DND-41 (cell line): ENCODE measurements around the gene DCAF8L2.

Experiments
- ATAC-seq: fragments of 200-7000 bp; cut with Tn5 transposase; 3 replicates; pipeline ENCODE4 v1.9.1; 2021; ENCODE audit warnings: low read depth; ENCODE audit not compliant: insufficient read depth
- DNase-seq: peaks from one replicate; pipeline ENCODE4 v3.0.0-alpha.2; 2020
- H2AFZ ChIP-seq: 2 replicates; pipeline ENCODE4 v1.6.0; 2012; ENCODE audit warnings: low read depth, low read length
- H3K27ac ChIP-seq: 2 replicates; pipeline ENCODE4 v1.5.1; 2012; ENCODE audit warnings: low read length, inconsistent platforms
- H3K27me3 ChIP-seq: fragments of 200-600 bp; sonication (generic); 2 replicates; pipeline ENCODE4 v1.6.0; 2012; ENCODE audit warnings: low read length, mild to moderate bottlenecking, inconsistent platforms; ENCODE audit not compliant: insufficient read depth, poor library complexity
- H3K36me3 ChIP-seq: 2 replicates; pipeline ENCODE4 v1.5.1; 2012; ENCODE audit warnings: low read length, inconsistent platforms; ENCODE audit not compliant: insufficient read depth
- H3K4me1 ChIP-seq: 2 replicates; pipeline ENCODE4 v1.5.1; 2012; ENCODE audit warnings: mild to moderate bottlenecking, low read length; ENCODE audit not compliant: insufficient read depth
- H3K4me2 ChIP-seq: 2 replicates; pipeline ENCODE4 v1.6.0; 2012; ENCODE audit warnings: mild to moderate bottlenecking, moderate library complexity, low read length, inconsistent platforms; ENCODE audit not compliant: insufficient read depth
- H3K4me3 ChIP-seq, 2 experiments: fragments of 200-600 bp in 1 of 2; shearing (Covaris generic) in 1 of 2; 2 replicates each; pipeline ENCODE4 v1.5.1; 2012 to 2016; ENCODE audit warnings: inconsistent platforms in 2 of 2, low read length in 2 of 2, mild to moderate bottlenecking in 2 of 2, low read depth in 1 of 2, moderate library complexity in 1 of 2
- H3K79me2 ChIP-seq: 2 replicates; pipeline ENCODE4 v1.6.0; 2012; ENCODE audit warnings: low read length, inconsistent platforms; ENCODE audit not compliant: insufficient read depth
- H3K9ac ChIP-seq: 2 replicates; pipeline ENCODE4 v1.6.0; 2012; ENCODE audit warnings: low read depth, mild to moderate bottlenecking, inconsistent platforms, low read length, moderate library complexity
- H3K9me3 ChIP-seq: 2 replicates; pipeline ENCODE4 v1.5.1; 2012; ENCODE audit warnings: low read length, moderate library complexity, mild to moderate bottlenecking, inconsistent platforms; ENCODE audit not compliant: insufficient read depth, severe bottlenecking
- H4K20me1 ChIP-seq: 2 replicates; pipeline ENCODE4 v1.6.0; 2012; ENCODE audit warnings: low read length; ENCODE audit not compliant: insufficient read depth
- EZH2 ChIP-seq: IDR thresholded peaks from 3 replicates; pipeline ENCODE4 v1.6.1; 2012; ENCODE audit warnings: borderline replicate concordance, low read depth, mild to moderate bottlenecking, moderate library complexity, low read length, inconsistent platforms; ENCODE audit not compliant: severe bottlenecking
- TF ChIP-seq, protein P1 (sequence below): IDR thresholded peaks from 2 replicates; pipeline ENCODE4 v1.5.1; 2012; ENCODE audit warnings: borderline replicate concordance, low read length, moderate library complexity, mild to moderate bottlenecking; ENCODE audit not compliant: poor library complexity, severe bottlenecking; ENCODE audit errors: extremely low read depth

DCAF8L2 gene

DNA sequence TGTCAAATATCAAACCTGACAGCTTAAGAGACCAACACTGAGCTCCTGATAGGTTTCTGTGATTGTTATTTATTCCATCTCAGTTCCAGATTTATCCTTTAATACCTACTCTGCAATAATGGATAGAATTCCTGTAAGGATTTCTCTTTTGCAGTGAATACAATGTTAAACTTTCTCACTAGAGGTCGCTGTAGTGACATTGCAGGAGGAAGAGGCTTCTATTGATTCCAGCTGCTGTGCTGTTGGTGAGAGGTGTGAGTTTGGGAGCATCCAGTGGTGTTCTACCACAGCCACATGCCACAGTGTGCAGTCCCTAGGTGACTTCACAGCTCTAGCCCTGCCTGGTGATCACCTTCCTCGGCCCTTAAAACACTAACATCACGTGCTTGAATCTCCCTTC, 34.6 kb upstream of the DCAF8L2 start:
- TF ChIP-seq, protein P1, sequence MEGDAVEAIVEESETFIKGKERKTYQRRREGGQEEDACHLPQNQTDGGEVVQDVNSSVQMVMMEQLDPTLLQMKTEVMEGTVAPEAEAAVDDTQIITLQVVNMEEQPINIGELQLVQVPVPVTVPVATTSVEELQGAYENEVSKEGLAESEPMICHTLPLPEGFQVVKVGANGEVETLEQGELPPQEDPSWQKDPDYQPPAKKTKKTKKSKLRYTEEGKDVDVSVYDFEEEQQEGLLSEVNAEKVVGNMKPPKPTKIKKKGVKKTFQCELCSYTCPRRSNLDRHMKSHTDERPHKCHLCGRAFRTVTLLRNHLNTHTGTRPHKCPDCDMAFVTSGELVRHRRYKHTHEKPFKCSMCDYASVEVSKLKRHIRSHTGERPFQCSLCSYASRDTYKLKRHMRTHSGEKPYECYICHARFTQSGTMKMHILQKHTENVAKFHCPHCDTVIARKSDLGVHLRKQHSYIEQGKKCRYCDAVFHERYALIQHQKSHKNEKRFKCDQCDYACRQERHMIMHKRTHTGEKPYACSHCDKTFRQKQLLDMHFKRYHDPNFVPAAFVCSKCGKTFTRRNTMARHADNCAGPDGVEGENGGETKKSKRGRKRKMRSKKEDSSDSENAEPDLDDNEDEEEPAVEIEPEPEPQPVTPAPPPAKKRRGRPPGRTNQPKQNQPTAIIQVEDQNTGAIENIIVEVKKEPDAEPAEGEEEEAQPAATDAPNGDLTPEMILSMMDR = peak; percentile 62
- no peak for TF ChIP-seq EZH2
- DNase-seq = peak; percentile 13
- H2AFZ ChIP-seq = no peak overlapping the region

DNA sequence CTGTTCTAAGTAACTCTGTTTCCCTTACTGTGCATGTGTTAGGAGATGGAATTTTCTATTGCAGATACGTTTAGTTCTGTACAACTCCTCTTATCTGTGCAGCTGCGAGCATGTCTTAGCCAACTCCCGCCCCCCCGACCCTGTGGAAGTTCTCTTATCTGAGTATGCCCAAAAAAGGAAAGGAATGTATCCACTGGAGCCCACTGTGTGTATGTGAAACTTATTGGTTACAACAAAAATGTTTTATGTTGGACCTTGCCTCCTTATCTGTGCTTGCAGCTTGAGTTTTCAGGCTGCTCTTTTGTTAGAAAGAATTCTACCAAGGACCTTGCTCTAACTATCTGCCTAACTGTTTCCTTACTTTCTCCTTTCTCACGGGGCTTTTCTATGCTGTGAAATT, 24.2 kb upstream of the DCAF8L2 start:
- Histone ChIP-seq H2AFZ (no peak overlapping the region), H4K20me1 (no peaks in the 10 kb centered on the region), H3K36me3 (no peaks in the 10 kb centered on the region), H3K79me2 (no peaks in the 10 kb centered on the region), H3K27me3 (no peaks in the 10 kb centered on the region), H3K27ac (no peak overlapping the region), H3K4me1 (no peaks in the 10 kb centered on the region), H3K9ac (no peak overlapping the region), H3K4me2 (no peak overlapping the region), H3K4me3 (no peak overlapping the region), H3K9me3 (no peaks in the 10 kb centered on the region)
- TF ChIP-seq, protein P1 = no peak
- TF ChIP-seq EZH2 = no peak
- ATAC-seq (no peak), DNase-seq (no peak)

More for the DNA sequence above, 34.6 kb upstream of the DCAF8L2 start:
- Histone ChIP-seq H4K20me1 (no peaks in the 10 kb centered on the region), H3K79me2 (no peaks in the 10 kb centered on the region), H3K4me1 (peaks cover 3% of the 10 kb centered on the region; the same call in 1 of the 2 replicates), H3K27me3 (no peaks in the 10 kb centered on the region), H3K27ac (no peak overlapping the region), H3K36me3 (no peaks in the 10 kb centered on the region), H3K4me2 (no peak overlapping the region), H3K4me3 (no peak overlapping the region), H3K9me3 (no peaks in the 10 kb centered on the region), H3K9ac (no peak overlapping the region)
- ATAC-seq = peak; percentile 74

DNA sequence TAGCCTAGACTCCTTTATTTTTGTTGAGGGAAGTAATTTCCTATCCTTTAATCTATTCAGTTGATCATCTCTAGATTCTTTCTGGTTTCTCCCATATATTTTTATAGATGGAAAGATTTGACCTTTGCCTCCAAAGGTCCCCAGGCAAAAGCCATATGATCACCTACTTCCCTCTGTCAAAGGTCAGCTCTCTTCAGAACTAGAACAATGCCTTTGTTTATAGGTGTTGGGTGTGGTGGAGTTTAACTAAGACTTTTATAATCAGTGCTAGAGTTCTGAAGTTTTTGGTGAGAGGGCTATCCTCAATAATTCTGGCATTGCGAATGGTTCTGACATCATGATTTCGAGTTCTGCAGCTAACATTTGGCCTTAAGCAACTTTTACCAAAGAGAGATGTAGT, 19.0 kb upstream of the DCAF8L2 start:
- no peaks in the 10 kb centered on the region for H3K27me3 ChIP-seq
- no peak overlapping the region for H3K9ac ChIP-seq
- no peaks in the 10 kb centered on the region for H3K4me1 ChIP-seq
- no peak overlapping the region for H2AFZ ChIP-seq
- H3K9me3 ChIP-seq = no peaks in the 10 kb centered on the region
- H3K4me3 ChIP-seq = no peak overlapping the region
- H3K27ac ChIP-seq = no peak overlapping the region
- no peaks in the 10 kb centered on the region for H3K36me3 ChIP-seq
- no peak for ATAC-seq
- no peaks in the 10 kb centered on the region for H4K20me1 ChIP-seq
- H3K4me2 ChIP-seq = no peak overlapping the region
- no peak for DNase-seq
- no peaks in the 10 kb centered on the region for H3K79me2 ChIP-seq
- TF ChIP-seq, protein P1 = no peak
- no peak for TF ChIP-seq EZH2

GRCh38 chrX:27575565-27575964, 14.6 kb upstream of the DCAF8L2 start:
- ATAC-seq = no peak
- Histone ChIP-seq H3K4me1 (no peaks in the 10 kb centered on the region), H3K4me3 (no peak overlapping the region), H3K9ac (no peak overlapping the region), H3K9me3 (no peaks in the 10 kb centered on the region), H3K27ac (no peak overlapping the region), H3K4me2 (no peak overlapping the region), H2AFZ (no peak overlapping the region), H3K36me3 (no peaks in the 10 kb centered on the region), H3K79me2 (no peaks in the 10 kb centered on the region), H3K27me3 (no peaks in the 10 kb centered on the region), H4K20me1 (no peaks in the 10 kb centered on the region)
- no peak for DNase-seq
- TF ChIP-seq, protein P1 = no peak
- TF ChIP-seq EZH2 = no peak
